Measurements from ENCODE around the gene MANBA.
A peak's percentile ranks its signal among the peaks of the same experiment; 100 is the strongest.

Gene MANBA

DNA sequence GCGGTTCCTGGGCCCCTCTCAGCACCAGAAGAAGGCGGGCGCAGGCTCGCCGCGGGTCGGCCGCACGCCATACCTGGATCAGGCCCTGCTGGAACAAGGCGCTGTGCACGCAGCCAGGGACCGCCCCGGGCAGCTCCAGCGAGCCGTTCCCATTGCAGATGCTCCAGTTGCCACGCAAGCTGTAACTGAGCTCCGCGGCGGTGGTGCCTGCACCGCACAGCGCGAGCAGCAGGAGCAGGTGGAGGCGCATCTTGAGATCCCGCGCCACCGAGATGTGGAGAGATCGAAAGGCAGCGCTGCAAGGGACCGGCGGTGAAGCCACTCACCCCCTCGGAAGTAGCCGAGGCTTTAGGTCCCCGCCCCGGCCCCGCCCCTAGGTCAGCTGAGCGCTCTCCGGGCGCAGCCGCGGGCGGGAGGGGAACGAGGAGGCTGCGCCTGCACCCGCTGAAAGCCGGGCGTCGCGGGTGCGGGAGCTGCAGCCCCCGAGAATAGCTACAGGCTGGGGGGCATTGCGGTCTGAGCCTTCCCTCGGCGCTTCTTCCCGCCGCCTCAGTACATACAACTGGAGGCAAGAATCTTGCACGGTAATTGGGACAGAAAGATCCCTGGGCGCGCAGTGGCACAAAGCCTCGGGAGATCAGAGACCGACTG is at the start of gene MANBA:
Gene MANBA, minus strand, starts transcription at position 324 of the 651 bp plus-strand sequence. Its CDS starts 74 bp downstream, at position 250.
- peak; percentile 84 for DNase-seq (ENCODE audit: low spot score)

- DNase-seq (ENCODE audit: low spot score) = no peak
Observed at GRCh38 chr4:102809691-102810090, 48.9 kb upstream of the MANBA start.

DNA sequence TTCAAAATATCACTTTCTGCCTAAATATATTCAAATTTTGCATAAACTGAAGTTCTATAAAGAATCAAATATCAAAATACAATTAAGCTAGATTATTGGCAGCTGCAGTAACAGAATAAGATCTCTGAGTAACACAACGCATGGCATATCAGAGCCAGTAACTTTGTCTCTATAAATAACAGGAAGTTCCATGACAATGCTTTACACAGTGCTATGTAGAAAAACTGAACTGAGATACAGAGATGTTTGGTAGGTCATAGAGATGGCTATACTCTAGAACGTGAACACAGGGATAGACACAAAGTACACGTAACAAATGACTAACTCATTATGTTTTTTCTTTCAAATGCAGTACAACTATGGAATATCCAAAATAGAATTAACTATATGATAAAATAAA is 48.4 kb upstream of the MANBA start:
- no peak for DNase-seq (ENCODE audit: low spot score)

- DNase-seq (ENCODE audit: low spot score) = no peak
Observed at GRCh38 chr4:102808009-102808408, 47.2 kb upstream of the MANBA start.

DNA sequence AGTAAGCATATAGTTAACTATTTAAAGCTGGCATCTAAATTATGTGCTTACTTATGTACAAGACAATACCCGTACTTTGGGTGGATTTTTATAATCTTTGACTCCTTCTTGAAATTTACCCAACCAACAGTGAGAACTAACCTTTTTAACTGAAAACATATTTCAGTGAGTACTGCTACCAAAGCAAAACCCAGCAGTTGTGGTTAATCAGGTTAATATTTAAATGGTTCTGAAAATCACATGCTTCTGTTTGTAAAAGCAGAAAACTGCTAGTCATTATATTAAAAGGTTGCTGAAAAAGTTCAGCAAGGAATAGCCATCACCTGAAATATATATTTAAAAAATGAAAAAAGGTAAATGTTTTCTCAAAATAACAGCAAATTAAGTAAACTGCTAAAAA is 46.6 kb upstream of the MANBA start:
- no peak for DNase-seq (ENCODE audit: low spot score)

- DNase-seq (ENCODE audit: low spot score) = no peak
Observed at GRCh38 chr4:102799816-102800215, 39.0 kb upstream of the MANBA start.

GRCh38 chr4:102794999-102795398 is 34.2 kb upstream of the MANBA start:
- DNase-seq (ENCODE audit: low spot score) = no peak

GRCh38 chr4:102792361-102792936 is 31.7 kb upstream of the MANBA start:
- no peak for DNase-seq (ENCODE audit: low spot score)

DNA sequence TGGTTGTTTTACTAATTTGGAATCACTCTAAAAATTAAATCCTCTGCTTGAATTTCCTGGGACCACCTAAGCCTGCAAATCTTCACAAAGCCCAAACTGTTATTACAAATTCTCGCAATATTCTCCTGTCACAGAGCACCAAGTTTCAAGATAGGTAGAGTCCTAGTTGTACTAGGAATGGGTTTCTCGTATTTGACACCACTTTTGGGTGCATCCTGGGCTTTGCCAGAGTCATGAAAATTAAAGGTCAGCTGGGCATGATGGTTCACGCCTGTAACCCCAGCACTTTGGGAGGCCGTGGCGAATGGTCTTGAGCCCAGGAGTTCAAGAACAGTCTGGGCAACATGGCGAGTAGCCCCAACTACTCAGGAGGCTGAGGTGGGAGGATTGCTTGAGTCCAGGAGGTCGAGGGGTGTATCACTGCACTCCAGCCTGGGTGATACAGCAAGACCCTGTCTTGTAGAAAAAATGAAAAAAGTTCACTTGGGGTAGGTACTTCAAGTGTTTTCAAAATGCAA is 30.6 kb upstream of the MANBA start:
- no peak for DNase-seq (ENCODE audit: low spot score)

GRCh38 chr4:102789317-102789717 is 28.5 kb upstream of the MANBA start:
- no peak for DNase-seq (ENCODE audit: low spot score)

DNA sequence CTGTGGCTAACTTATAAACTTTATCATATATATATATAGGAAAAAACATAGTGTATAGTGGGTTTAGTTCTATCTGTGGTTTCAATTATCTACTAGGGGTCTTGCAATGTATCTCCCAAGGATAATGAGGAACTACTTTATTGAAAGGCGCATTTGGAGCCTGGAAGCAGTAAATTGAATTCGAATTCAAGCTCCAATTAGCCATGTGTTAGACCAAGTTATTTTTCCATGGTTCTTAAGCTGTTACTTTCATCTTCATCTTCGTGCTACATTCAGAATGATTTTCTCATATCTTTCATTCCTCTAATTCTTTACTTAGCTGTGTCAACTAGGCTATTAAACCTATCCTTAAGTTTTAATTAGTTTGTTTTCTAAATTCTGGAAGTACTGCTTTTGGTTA is 27.2 kb upstream of the MANBA start:
- DNase-seq (ENCODE audit: low spot score) = no peak

GRCh38 chr4:102787096-102787881 is 26.5 kb upstream of the MANBA start:
- no peak for DNase-seq (ENCODE audit: low spot score)

- no peak for DNase-seq (ENCODE audit: low spot score)
Observed at GRCh38 chr4:102786279-102786678, 25.5 kb upstream of the MANBA start.

GRCh38 chr4:102783006-102783405 is 22.2 kb upstream of the MANBA start:
- no peak for DNase-seq (ENCODE audit: low spot score)

GRCh38 chr4:102781570-102781969 is 20.8 kb upstream of the MANBA start:
- DNase-seq (ENCODE audit: low spot score) = no peak

- DNase-seq (ENCODE audit: low spot score) = peak; percentile 24
Observed at GRCh38 chr4:102780476-102781144, 19.8 kb upstream of the MANBA start.

DNA sequence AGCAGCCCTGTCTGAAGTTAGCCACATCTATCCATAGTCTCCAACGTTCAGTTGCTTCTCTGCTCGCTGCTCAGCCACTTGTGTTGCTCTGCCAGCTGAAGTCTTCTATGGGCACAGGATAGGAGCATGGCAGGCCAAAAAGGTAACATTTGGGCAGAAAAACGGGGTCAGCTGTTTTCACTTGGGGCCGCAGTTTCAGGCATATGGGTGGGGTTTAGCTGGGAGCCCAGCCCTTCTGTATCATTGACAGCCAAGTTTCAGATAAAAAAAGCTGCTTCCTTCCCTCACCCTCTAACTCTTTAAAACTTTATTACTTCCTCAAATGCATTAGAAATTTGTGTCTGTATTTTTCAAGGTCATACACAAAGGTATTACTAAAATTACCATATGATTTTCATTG is 18.4 kb upstream of the MANBA start:
- DNase-seq (ENCODE audit: low spot score) = no peak

DNA sequence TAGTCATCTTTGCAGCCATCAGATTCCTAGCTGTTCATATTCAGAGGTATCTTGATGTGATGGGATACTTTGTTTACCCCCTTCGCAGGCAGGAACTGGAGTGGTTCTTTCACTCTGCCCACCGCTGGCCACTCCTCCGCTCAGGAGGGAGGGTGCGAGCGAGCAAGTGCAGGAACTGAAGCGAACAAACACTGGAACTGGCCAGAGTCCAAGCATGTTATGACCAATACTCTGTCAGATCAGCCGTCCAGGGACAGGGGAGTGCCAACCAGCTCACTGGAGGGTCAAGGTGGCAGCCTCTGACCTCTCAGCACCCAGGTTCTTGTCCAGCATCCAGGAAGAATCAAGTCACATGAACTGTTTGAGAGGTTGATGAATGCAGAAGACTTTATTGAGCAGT is 18.0 kb upstream of the MANBA start:
- DNase-seq (ENCODE audit: low spot score) = peak; percentile 30

GRCh38 chr4:102775805-102776204 is 15.0 kb upstream of the MANBA start:
- DNase-seq (ENCODE audit: low spot score) = no peak

DNA sequence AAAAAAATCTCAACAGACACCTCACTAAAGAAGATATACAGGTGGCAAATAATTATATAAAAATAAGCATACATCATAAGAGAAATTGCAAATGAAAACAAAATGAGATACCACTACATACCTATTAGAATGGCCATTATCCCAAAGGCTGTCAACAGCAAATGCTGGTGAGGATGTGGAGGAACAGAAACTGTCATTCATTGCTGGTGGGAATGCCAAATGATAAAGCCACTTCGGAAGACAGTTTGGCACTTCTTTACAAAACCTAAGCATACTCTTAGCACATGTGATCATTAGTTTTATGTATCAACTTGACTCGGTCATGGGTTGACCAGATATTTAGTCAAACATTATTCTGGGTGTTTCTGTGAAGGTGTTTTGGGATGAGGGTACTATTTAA is 13.5 kb upstream of the MANBA start:
- DNase-seq (ENCODE audit: low spot score) = no peak

DNA sequence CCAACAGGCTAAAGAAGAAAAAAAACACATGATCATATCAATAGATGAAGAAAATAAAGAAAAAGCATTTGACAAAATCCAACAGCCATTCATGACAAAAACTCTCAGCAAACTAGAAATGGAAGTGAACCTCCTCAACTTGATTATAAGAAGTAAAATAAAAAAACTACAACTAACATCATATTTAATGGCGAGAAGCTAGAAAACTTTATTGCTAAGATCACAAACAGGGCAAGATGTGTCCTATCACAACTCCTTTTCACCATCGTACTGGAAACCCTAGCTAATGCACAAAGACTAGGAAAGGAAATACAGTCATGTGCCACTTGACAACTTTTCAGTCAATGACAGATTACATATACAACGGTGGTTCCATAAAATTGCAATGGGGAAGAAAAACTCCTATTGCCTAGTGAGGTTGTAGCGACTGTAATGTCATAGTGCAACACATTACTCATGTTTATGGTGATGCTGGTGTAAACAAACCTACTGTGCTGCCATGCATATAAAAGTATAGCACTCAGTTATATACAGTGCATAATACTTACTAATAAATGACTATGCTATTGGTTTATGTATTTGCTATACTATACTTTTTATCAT is 12.1 kb upstream of the MANBA start:
- no peak for DNase-seq (ENCODE audit: low spot score)

DNA sequence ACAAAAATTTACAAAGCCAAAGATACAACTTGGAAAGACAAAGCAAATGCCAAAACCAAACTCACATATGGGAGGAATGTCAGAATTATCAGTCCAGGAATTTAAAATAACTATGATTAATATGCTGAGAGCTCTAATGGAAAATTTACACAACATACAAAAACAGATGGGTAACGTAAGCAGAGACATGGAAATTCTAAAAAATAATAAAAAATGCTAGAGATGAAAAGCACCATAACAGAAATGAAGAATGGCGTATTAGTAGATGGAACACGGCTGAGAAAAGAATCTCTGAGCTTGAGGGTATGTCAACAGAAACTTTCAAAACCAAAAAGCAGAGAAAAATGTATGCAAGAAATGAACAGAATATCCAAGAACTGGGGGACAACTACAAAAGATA is 4.1 kb upstream of the MANBA start:
- DNase-seq (ENCODE audit: low spot score) = no peak

Measured in LoVo (cell line).